ENCODE measurements around the gene SPCS3.
A peak's percentile ranks its signal among the peaks of the same experiment; 100 is the strongest.

Gene SPCS3

GRCh38 chr4:176309046-176309445 lies 10.7 kb upstream of the SPCS3 start:
- DNase-seq (ENCODE audit: low spot score): peak; percentile 59
- TF ChIP-seq, protein P1, sequence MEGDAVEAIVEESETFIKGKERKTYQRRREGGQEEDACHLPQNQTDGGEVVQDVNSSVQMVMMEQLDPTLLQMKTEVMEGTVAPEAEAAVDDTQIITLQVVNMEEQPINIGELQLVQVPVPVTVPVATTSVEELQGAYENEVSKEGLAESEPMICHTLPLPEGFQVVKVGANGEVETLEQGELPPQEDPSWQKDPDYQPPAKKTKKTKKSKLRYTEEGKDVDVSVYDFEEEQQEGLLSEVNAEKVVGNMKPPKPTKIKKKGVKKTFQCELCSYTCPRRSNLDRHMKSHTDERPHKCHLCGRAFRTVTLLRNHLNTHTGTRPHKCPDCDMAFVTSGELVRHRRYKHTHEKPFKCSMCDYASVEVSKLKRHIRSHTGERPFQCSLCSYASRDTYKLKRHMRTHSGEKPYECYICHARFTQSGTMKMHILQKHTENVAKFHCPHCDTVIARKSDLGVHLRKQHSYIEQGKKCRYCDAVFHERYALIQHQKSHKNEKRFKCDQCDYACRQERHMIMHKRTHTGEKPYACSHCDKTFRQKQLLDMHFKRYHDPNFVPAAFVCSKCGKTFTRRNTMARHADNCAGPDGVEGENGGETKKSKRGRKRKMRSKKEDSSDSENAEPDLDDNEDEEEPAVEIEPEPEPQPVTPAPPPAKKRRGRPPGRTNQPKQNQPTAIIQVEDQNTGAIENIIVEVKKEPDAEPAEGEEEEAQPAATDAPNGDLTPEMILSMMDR (IDR thresholded peaks at IDR 0.05; ENCODE audit: extremely low read depth, insufficient read depth, missing control alignments): no peak
- in situ Hi-C loops (cut with MboI; ENCODE audit: low pct_unique_long_range_greater_than_20kb, low sequenced_read_pairs, unreplicated experiment): no loop called here

- TF ChIP-seq, protein P1 (IDR thresholded peaks at IDR 0.05; ENCODE audit: extremely low read depth, insufficient read depth, missing control alignments): no peak
- in situ Hi-C loops (cut with MboI; ENCODE audit: low pct_unique_long_range_greater_than_20kb, low sequenced_read_pairs, unreplicated experiment): no loop called here
- DNase-seq (ENCODE audit: low spot score): no peak
Observed at GRCh38 chr4:176309772-176310171, 10.0 kb upstream of the SPCS3 start.

GRCh38 chr4:176313596-176314336 lies 6.0 kb upstream of the SPCS3 start:
- in situ Hi-C loops (cut with MboI; ENCODE audit: low pct_unique_long_range_greater_than_20kb, low sequenced_read_pairs, unreplicated experiment): no loop called here
- TF ChIP-seq, protein P1 (IDR thresholded peaks at IDR 0.05; ENCODE audit: extremely low read depth, insufficient read depth, missing control alignments): no peak
- no peak for DNase-seq (ENCODE audit: low spot score)

DNA sequence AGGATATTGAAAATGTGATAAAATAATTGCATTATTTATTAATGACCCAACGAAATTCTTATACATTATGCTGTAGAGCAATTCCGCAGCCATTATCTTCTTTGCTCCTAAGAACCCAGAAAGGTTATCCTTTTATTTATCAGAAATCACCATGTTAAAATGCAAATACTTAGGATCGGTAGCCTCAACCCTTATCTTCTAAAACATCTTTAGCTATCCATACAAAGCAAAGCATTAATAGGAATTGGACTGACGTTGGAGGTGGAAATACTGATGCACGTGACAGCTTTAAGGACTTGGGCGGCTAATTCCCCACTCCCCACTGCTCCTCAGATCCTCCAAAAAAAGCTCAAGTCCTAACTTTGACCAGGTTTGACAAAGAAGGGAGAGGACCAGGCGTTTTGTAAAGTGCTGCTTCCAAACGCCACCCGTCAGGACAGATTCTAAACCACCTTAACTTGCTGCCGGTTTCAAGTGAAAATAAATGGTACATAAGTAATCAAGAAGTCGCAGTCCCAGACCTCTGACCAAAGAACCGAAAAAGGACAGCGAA lies 539 bp upstream of the SPCS3 start:
- no peak for DNase-seq (ENCODE audit: low spot score)
- in situ Hi-C loops (cut with MboI; ENCODE audit: low pct_unique_long_range_greater_than_20kb, low sequenced_read_pairs, unreplicated experiment): no loop called here
- TF ChIP-seq, protein P1 (IDR thresholded peaks at IDR 0.05; ENCODE audit: extremely low read depth, insufficient read depth, missing control alignments): no peak

DNA sequence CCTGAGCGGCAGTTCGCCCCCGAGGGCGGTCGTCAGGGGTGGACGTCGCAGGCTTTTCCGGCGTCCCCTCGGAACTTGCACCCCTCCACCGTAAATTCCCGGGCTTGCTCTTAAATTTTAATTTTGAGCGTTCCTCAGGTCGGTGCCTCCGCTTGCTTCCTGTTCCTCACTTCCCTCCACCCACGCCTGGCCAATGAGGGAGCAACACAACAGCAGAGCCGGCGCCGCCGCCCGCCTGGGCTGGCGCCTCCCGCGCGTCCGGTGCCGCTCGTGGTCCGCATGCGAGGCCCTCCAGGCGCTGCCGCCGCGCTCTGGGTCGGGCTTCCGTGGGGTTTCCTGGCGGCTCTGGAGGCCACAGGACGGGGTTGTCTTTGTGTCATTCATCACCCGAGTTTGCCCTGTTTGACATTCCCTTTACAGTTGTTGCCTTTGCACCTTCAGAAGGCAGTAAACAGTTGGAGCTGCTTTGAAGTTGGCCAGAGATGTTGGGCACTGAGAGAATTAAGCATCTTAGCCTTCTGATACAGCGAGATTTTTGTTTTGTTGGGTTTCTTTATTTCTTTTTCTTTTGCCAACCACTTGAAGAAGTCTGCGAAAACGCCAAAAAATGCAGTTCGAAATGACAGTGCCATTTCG lies 692 bp downstream of the SPCS3 start:
- TF ChIP-seq, protein P1 (IDR thresholded peaks at IDR 0.05; ENCODE audit: extremely low read depth, insufficient read depth, missing control alignments): no peak

GRCh38 chr4:176320976-176321361 lies 1.2 kb downstream of the SPCS3 start:
- TF ChIP-seq, protein P1 (IDR thresholded peaks at IDR 0.05; ENCODE audit: extremely low read depth, insufficient read depth, missing control alignments): no peak
- in situ Hi-C loops (cut with MboI; ENCODE audit: low pct_unique_long_range_greater_than_20kb, low sequenced_read_pairs, unreplicated experiment): no loop called here

More for the DNA sequence above, 692 bp downstream of the SPCS3 start:
- in situ Hi-C loops (cut with MboI; ENCODE audit: low pct_unique_long_range_greater_than_20kb, low sequenced_read_pairs, unreplicated experiment): no loop called here
- peak; percentile 91 for DNase-seq (ENCODE audit: low spot score)

More at GRCh38 chr4:176320976-176321361, 1.2 kb downstream of the SPCS3 start:
- no peak for DNase-seq (ENCODE audit: low spot score)
